ENCODE results near the gene NPM3.

Gene NPM3

DNA sequence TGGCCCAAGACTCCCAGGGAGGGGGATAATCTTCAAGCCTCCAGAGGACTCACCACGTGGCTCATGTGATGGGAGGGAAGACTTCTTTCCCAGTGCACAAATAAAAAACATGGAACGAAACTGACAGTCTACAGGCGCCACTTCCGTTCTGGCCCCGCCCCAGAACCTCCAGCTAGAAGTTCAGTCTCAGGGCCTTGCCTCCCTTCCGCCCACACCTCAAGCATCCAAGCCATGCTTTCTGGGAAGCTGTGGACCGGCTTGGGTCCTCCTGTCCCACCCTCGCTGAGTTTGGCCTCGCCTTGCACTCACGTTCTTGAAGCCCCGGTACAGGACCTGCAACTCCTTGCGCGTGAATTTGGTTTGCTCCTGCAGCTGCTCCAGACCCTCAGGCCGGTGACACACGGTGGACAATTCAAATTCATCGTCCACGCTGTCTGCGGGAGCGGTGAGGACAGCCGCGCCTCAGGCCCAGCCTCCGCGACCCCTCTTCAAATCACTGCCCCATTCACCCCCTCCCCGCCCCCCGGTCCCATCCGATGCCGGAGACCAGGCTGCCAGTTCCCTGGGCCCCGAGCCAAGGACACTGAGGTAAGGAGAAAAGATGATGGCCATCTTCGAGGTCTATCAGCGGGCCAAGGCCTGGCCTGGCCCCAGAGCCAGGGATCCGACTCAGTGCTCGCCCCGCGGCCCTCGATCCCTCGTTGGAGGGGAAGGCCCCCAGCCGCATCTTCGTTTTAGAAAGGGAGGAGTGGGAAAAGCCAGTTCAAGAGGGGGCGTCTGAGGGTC, 45.7 kb upstream of the NPM3 start:
- H3K27ac ChIP-seq: peak overlapping the region in 1 of 2 donors; percentile 47
- peak; percentile 72 for DNase-seq (ENCODE audit: low spot score)
- TF ChIP-seq, protein P1, sequence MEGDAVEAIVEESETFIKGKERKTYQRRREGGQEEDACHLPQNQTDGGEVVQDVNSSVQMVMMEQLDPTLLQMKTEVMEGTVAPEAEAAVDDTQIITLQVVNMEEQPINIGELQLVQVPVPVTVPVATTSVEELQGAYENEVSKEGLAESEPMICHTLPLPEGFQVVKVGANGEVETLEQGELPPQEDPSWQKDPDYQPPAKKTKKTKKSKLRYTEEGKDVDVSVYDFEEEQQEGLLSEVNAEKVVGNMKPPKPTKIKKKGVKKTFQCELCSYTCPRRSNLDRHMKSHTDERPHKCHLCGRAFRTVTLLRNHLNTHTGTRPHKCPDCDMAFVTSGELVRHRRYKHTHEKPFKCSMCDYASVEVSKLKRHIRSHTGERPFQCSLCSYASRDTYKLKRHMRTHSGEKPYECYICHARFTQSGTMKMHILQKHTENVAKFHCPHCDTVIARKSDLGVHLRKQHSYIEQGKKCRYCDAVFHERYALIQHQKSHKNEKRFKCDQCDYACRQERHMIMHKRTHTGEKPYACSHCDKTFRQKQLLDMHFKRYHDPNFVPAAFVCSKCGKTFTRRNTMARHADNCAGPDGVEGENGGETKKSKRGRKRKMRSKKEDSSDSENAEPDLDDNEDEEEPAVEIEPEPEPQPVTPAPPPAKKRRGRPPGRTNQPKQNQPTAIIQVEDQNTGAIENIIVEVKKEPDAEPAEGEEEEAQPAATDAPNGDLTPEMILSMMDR (IDR thresholded peaks at IDR 0.05): no peak
- peak overlapping the region; percentile 69 for H3K4me3 ChIP-seq

DNA sequence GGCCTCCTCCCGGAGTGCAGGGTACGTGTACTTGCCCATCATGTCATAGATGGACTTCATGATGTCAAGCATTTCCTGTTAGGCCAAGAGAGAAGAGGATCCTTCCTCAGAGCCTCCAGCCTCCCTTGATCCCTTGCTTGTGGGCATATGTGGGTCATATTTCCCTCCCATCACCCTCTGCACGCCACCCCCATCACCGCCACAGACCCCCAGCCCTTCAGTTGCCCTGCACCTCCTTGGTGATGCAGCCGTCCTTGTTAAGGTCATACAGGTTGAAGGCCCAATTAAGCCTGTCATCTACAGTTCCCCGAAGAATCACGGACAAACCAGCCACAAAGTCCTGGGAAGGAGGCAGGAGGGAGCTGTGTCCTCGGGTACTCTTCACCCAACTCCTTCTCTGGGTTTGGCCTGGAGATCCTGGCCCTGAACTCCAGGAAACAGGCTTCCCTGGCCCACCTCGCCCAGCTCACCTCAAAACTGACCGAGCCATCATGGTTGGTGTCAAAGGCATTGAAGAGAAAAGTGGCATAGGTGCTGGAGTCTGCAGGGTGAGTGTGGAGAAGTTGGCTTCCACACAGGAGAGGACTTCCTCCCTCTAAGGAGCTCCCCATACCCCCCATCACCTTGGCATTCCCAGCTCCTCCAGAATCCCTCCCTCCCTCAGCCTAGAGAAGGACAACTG, 44.8 kb upstream of the NPM3 start:
- DNase-seq (ENCODE audit: low spot score): peak; percentile 58
- Histone ChIP-seq H3K4me3 (no peak overlapping the region), H3K27ac (no peak overlapping the region)
- TF ChIP-seq, protein P1 (IDR thresholded peaks at IDR 0.05): no peak

DNA sequence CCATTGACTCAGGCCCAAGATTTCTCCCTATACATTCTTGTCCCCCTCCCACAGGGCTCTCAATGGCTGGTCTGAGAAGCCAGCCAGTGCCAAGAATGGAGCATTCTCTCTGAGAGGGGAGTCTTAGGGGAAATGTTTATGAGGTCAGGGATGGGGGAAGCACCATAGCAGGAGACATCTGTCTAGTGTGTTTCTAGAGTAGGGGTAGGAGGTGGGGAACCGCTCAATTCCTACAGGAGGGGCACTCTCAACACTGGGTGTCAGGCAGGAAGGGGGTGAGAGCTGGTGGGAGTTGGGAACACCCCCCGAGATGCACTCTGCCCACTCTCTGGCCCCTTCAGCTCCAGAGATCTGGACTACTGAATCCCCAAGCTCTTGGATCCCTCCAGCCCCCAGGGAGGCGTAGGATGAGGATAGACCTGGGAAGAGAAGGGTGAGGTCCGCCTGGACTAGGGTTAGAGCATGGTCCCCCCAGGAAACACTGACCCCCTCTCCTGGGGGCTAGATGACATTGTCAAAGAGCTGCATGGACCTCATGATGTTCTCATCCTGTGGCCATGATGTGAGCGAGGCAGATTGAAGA, 43.7 kb upstream of the NPM3 start:
- Histone ChIP-seq H3K27ac (no peak overlapping the region), H3K4me3 (no peak overlapping the region)
- TF ChIP-seq, protein P1 (IDR thresholded peaks at IDR 0.05): no peak
- peak; percentile 61 for DNase-seq (ENCODE audit: low spot score)

DNA sequence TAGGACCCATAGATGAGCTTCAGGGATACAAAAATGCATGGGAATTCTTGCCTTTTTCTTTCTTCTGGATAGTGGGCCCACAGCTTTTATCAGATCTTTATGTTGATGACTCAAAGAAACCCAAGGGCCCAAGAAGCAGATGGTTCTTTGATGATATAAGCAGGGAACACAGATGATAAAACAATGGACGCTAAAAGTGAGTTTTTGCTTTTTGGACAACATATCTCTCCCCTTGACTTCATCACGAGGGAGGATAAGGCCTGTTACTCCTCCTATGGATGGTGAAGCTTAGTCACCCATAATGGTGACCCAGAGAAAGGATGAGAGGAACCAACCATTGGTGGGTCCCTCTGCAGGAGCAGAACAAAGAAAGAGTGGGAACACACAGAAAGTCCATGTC, 41.5 kb upstream of the NPM3 start:
- DNase-seq (ENCODE audit: low spot score): no peak
- H3K4me3 ChIP-seq: no peak overlapping the region
- no peak overlapping the region for H3K27ac ChIP-seq
- TF ChIP-seq, protein P1 (IDR thresholded peaks at IDR 0.05): no peak

DNA sequence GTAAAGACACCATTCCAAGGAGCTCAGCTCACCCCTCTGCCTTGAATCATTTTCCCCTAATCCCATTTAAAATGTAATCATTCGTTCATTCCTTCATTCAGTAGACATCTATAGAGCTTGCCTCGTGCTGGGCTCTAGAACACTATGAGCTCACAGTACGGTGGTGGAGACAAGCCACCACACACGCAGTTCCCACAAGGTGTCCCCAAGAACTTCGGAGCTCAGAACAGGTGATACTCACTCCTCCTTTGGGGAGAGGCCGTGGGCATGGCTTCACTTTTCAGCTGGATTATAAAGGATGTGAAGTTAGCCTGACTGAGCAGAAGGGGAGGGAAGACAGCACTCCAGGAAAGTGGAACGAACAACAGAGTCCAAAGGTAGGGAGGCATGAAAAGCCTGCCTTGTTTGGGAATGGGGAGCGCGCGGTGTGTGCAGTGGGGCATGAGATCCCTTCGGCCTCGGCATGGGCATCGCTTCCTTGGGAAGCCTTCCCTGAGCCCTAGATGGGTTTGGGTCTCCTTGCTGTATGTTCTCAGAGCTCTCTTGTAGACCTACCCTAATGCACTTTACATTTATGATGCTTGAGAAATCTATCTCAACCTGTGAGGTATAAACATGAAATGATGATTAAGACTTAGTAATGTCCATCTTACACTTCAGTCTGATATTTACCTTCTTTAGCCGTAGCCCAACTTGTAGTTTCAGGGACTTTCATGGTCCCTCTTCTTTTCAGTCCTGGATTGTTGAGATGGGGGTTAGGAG, 35.8 kb upstream of the NPM3 start:
- TF ChIP-seq, protein P1 (IDR thresholded peaks at IDR 0.05): no peak
- Histone ChIP-seq H3K27ac (peak overlapping the region; percentile 75 to 99), H3K4me3 (peak overlapping the region; percentile 99)
- no peak for DNase-seq (ENCODE audit: low spot score)

DNA sequence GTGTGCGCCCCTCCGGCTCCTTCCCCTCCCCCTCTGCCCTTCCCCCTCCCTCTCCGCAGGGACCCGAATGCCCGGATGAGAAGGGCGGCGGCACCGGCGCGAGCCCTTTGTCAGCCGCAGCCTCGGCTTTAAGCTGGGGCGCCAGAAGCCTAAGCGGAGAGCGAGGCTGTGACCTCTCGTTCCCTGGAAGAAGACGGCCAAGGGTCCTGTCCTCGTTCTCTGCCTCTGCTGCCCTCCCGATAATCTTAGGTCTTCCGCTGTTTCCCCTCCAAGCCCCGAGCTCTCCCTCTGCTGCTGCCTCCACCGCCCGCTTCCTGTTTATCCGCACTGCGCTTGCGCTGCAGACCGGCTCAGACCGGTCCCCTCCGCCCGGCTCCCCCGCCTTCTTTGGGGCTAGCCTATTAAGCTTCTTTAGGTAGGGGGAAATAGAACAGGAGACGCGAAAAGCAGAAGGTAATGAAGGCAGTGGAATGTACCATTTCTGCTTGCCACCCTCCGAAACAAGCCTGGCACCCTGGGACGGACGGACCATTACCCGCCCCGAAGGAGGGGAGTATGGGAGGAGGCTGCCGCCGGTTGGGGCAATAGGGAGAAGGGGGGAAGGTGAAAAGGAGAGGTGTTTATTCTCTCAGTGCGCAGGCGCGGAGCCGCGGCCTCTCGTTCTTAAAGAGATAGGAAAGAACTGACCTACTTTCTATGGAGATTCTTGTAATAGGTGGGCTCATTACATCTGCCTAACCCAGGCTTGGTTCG, 35.0 kb upstream of the NPM3 start, which contains the start of gene OGA:
Gene OGA, minus strand, starts transcription at position 326 of the 753 bp plus-strand sequence. CDS start 422 bp downstream, outside the sequence.
- TF ChIP-seq, protein P1 (IDR thresholded peaks at IDR 0.05): no peak

More for the DNA sequence above, 35.0 kb upstream of the NPM3 start, which contains the start of gene OGA:
- DNase-seq (ENCODE audit: low spot score): peak; percentile 99
- Histone ChIP-seq H3K27ac (peak within 1 kb of the TSS; percentile 98 to 99), H3K4me3 (peak within 1 kb of the TSS; percentile 99)

Data from coronary artery (tissue), 2 donors.